Middle frontal gyrus (tissue), 1 donor: ENCODE measurements around the gene ECEL1.

ENCODE experiments used
- DNase-seq: peaks from one replicate; pipeline ENCODE4 v3.0.0-alpha.2; 2015; ENCODE audit warnings: low spot score; ENCODE audit errors: extremely low spot score

ECEL1 gene

GRCh38 chr2:232501331-232501771 lies 13.7 kb upstream of the ECEL1 start:
- DNase-seq = no peak

- DNase-seq = no peak
These were observed 10.8 kb upstream of the ECEL1 start for GRCh38 chr2:232498452-232498851.

GRCh38 chr2:232497348-232497747 lies 9.7 kb upstream of the ECEL1 start:
- DNase-seq = no peak

GRCh38 chr2:232496501-232497270 lies 9.1 kb upstream of the ECEL1 start:
- no peak for DNase-seq

GRCh38 chr2:232495292-232495691 lies 7.7 kb upstream of the ECEL1 start:
- no peak for DNase-seq

- DNase-seq = no peak
These were observed 6.9 kb upstream of the ECEL1 start for GRCh38 chr2:232494542-232494941.

GRCh38 chr2:232493701-232494474 lies 6.3 kb upstream of the ECEL1 start:
- DNase-seq = no peak

- DNase-seq = no peak
These were observed 5.5 kb upstream of the ECEL1 start for GRCh38 chr2:232492963-232493700.

GRCh38 chr2:232492236-232492848 lies 4.7 kb upstream of the ECEL1 start:
- DNase-seq = no peak

- DNase-seq = no peak
These were observed 3.6 kb upstream of the ECEL1 start for GRCh38 chr2:232491139-232491780.

GRCh38 chr2:232490221-232491138 lies 2.8 kb upstream of the ECEL1 start:
- DNase-seq = no peak

- DNase-seq = no peak
These were observed 2.0 kb upstream of the ECEL1 start for GRCh38 chr2:232489516-232490220.

GRCh38 chr2:232488721-232489300 lies 1.2 kb upstream of the ECEL1 start:
- no peak for DNase-seq

- no peak for DNase-seq
These were observed 570 bp upstream of the ECEL1 start for GRCh38 chr2:232488097-232488711.

- DNase-seq = no peak
These were observed 863 bp downstream of the ECEL1 start for GRCh38 chr2:232486558-232487384.

- no peak for DNase-seq
These were observed 1.7 kb downstream of the ECEL1 start for GRCh38 chr2:232485757-232486557.

GRCh38 chr2:232485348-232485756 lies 2.3 kb downstream of the ECEL1 start:
- DNase-seq = no peak
